Epithelial cell of prostate (primary cell): ENCODE data around the gene PLA2G12A.
A peak's percentile ranks its signal among the peaks of the same experiment; 100 is the strongest.

Experiments
- DNase-seq: peaks from one replicate; pipeline ENCODE4 v3.0.0-alpha.2; 2011; ENCODE audit warnings: low read depth, low spot score
- H3K27ac ChIP-seq: fragments of 450-650 bp; 2 replicates; pipeline ENCODE4 v1.5.1; 2017; ENCODE audit warnings: mild to moderate bottlenecking

PLA2G12A gene

DNA sequence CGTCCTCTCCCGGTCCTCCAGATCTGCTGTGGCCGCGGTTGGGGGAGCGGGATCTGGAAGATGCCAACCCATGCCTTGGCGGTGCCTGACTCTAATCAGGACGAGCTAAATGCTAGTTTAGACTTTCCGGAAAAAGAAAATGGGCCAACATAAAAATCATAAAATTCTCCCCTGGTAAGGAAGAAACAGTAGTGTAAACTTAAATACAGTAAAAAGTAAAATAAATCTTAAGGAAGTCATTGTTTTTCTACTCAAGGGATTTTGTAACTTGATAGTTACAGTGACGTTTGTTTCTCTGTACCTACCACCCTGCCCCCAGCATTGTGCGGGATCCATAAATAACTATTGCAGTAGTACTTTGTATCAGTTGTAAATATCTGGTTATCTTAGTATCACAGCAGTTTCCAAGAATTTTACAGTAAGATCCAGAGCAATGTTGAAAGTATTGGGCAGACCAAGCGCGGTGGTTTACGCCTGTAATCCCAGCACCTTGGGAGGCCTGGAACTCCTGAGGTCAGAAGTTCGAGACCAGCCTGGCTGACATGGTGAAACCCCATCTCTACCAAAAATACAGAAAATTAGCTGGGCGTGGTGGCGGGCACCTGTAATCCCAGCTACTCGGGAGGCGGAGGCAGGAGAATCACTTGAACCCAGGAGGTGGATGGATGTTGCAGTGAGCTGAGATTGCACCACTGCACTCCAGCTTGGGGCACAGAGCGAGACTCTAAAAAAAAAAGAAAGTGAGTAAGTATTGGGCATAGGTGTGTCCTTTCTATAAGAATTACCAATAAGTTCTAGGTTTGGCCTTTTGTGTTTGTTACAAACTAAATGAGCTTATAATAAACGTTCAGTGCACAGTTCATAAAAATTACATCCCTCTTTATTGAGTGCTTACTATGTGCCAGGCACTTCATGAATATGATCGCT lies 1.0 kb upstream of the PLA2G12A start:
- H3K27ac ChIP-seq, result peak overlapping the region; percentile 77
- no peak for DNase-seq

- H3K27ac ChIP-seq, result peak overlapping the region; percentile 77
- DNase-seq, result no peak
These were observed 653 bp downstream of the PLA2G12A start for GRCh38 chr4:109729117-109729717.

- DNase-seq, result no peak
- peak overlapping the region; percentile 77 for H3K27ac ChIP-seq
These were observed 1.5 kb downstream of the PLA2G12A start for GRCh38 chr4:109728385-109728784.

DNA sequence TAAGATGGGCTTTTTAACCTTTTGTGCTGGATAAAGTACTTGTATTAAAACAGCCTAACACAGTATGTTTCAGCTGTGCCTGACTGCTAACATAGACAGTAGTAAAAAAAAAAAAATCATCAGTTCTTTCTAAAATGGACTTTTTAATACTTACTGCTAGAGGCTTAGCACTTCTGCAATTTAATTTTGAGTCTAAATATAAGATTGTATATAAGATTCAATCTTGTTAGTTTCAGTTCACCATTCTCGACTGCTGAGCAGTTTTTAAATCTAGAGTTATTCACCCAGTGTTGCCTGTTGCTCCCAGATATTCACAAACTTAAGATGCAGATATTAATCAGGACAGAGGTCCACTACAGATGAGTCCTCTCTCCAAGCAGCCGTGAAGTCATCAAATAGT lies 6.8 kb downstream of the PLA2G12A start:
- no peak overlapping the region for H3K27ac ChIP-seq
- no peak for DNase-seq

DNA sequence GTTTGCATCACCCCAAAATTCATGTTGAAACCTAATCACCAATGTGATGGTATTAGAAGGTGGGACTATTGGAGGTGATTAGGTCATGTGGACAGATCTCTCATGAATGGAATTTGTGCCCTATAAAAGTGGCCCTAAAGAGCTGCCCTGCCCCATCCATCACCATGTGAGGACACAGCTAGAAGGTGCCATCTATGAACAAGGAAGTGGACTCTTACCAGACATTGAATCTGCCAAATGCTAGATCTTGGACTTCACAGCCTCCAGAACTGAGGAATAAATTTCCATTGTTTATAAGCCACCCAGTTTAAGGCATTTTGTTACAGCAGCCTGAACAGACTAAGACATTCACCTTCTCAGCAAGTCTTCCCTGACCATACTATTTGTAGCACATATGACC lies 7.5 kb downstream of the PLA2G12A start:
- H3K27ac ChIP-seq, result no peak overlapping the region
- no peak for DNase-seq

DNA sequence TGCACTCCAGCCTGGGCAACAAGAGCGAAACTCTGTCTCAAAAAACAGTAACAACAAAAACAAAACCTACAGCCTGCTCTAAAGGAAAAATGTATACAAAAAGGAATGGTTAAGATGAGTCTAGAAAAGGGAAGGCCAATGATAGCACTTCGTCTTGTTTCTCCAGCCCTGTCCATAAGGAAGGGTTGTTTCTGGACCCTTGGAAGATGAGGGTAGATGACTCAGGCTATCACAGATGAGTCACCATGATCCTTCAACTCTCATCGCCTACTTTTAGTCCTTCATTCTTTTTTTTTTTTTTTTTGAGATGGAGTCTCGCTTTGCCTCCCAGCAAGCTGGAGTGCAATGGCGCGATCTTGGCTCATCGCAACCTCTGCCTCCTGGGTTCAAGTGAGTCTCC lies 8.8 kb downstream of the PLA2G12A start:
- no peak for DNase-seq
- no peak overlapping the region for H3K27ac ChIP-seq

- no peak overlapping the region for H3K27ac ChIP-seq
- DNase-seq, result no peak
These were observed 10.3 kb downstream of the PLA2G12A start for GRCh38 chr4:109719604-109720003.

GRCh38 chr4:109718759-109719158 lies 11.1 kb downstream of the PLA2G12A start:
- DNase-seq, result no peak
- no peak overlapping the region for H3K27ac ChIP-seq

GRCh38 chr4:109713500-109713899 lies 16.4 kb downstream of the PLA2G12A start:
- H3K27ac ChIP-seq, result no peak overlapping the region
- DNase-seq, result no peak

DNA sequence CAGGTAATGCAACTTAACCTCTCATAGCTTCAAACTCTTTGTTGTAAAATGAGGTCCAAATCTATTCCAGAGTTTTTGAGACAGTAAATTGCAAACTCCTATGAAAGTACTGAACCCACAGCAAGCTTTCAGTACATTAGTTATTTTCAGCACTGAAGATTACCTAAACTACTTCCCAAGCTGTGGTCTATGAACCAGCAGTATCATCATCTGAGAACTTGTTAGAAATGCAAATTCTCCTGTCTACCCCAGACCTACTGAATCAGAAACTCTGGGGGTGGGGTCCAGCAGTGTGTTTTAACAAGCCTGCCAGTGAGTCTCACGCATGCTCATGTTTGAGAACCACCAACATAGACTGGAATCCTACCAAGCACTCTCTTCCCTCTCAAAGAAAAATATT lies 20.9 kb downstream of the PLA2G12A start:
- no peak for DNase-seq
- H3K27ac ChIP-seq, result no peak overlapping the region

GRCh38 chr4:109708435-109708834 lies 21.4 kb downstream of the PLA2G12A start:
- no peak overlapping the region for H3K27ac ChIP-seq
- DNase-seq, result no peak

DNA sequence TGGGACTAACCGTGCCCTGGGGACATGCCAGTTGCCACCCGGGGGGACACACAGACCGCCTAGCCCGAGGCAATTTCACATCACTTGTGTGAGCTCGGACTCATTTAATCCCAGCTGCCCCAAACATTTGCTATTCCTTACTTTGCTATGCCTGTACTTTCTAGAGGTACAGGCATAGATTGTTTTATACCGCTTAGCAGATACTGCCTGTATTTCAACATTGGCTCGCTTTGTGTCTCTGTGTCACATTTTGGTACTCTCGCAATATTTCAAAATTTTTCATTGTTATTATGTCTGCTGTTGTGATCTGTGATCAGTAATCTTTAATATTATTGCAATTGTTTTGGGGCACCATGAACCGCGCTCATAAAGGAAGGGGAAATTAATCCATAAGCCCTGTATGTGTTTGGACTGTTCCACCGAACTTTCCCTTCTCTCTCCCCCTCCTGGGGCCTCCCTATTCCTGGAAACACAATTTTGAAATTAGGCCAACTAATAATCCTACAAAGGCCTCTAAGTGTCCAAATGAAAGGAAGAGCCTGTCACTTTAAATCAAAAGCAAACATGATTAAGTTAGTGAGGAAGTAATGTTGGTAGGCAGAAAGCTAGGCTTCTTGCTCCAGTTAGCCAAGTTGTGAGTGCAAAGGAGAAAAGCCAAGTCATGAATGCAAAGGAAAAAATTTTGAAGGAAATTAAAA lies 26.1 kb downstream of the PLA2G12A start:
- no peak for DNase-seq
- peak overlapping the region; percentile 64 for H3K27ac ChIP-seq

DNA sequence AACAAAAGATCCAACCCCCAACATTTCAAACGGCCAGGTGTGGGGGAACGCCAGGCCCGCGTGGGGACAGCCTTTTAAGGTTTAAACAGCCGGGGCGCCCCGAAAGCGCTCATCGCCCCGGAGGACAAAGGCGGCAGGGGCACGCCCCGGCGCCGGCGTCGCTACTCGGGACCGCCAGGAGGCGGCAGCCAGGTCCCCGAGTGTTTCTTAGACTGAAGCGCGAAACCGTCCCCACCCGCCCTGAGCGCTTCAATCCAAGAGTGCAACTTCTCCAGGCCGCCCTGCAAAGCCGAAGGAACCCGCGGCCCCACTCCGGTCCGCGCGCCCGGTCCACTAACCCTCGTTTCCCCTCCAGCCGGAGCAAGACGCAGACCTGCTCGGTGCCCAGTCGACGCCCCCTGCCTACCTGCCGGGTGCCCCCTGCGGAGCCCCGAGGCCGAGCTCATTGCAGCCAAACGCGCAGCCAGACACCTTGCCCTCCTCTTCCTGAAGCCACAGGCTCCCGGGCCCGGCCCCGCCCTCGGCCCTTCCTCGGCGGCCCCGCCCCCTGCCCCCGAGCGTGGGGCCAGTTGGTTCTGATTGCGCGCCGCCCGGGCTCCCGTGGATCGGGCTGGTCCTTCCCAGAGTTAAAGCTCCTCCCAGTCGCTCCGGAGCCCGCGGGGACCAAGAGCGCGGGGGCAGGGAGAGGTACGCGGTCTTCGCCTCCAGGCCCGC lies 26.8 kb downstream of the PLA2G12A start, which contains the start of gene CASP6:
CASP6 (minus strand) TSS at position 496 of the 714 bp plus-strand sequence; CDS start at position 446, 50 bp downstream.
- no peak for DNase-seq
- peak within 1 kb of the TSS; percentile 64 for H3K27ac ChIP-seq

DNA sequence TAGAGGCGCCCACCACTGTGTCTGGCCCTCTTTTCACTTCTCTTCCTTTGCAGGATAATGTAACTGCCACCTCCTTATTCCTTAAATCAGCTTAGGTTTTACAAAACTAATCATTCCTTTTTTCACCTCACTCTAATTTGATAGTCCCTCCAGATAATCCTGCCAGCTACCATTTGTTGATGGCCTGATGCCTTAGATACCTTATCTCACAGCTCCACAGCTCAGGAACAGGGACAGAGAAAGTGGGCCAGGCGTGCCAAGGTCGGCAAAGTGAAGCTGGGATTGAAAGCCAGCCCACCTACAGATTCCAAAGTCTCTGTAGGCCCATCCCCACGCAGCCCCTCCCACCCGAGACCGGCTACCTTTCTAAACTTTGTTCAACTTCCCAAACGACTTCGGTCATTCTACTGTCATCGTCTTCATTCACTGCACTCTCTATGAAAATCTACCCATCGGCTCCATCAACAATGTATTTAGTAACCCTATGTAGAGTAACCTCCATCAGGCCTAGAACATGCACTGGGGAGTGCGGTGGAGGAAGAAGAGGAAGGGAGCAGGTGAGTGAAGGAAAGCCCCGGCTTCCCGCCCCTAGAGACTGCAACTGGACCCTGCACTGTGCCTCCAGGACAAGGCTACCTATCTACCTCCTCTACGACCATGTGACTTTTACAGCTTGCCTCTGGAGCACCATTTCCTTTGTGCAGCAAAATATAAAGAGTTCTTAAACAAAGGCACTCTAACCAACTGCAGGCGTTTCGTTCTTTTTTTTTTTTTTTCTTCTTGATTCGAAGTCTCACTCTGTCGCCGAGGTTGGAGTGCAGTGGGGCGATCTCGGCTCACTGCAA lies 28.1 kb downstream of the PLA2G12A start:
- peak overlapping the region; percentile 64 for H3K27ac ChIP-seq
- DNase-seq, result no peak

GRCh38 chr4:109699553-109700225 lies 30.2 kb downstream of the PLA2G12A start:
- DNase-seq, result no peak

DNA sequence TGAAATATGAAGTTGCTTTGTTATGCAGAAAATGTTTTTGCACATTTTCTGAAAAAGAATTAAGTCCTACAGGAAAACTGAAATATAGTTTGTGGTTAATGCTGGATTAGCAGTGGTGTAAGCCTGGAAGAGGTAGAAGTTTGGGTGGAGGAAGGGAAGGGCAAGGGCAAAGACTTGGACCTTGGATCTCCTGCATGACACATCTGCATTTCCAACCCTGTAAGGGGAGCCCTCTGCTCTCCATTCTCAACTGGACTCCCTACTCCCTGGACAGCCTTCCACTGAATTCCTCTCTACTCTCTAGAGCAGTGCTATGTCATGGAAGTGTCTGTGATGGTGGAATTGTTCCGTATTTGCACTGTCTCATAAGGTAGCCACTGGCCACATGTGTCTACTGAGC lies 31.2 kb downstream of the PLA2G12A start:
- H3K27ac ChIP-seq, result no peak overlapping the region
- no peak for DNase-seq

More at GRCh38 chr4:109699553-109700225, 30.2 kb downstream of the PLA2G12A start:
- no peak overlapping the region for H3K27ac ChIP-seq

DNA sequence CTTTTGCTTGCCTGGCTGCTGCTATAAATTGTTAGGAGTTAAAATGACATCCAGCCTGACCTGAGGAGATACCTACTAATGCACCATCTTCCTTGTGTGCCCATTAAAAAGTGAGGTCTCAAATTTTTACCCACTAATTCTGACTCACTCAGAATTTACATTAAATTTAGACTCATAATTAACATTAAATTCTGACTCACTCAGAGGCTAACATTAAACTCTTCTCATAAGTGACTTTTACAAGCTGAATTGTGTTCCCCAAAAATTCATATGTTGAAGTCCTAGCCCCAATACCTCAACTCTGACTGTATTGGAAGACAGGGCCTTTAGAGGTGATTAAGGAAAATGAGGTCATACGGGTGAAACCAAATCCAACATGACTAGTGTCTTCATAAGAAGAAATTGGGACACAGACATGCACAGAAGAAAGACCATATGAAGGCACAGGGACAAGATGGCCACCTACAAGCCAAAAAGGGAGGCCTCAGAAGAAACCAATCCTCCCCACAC lies 38.4 kb downstream of the PLA2G12A start:
- H3K27ac ChIP-seq, result no peak overlapping the region

DNA sequence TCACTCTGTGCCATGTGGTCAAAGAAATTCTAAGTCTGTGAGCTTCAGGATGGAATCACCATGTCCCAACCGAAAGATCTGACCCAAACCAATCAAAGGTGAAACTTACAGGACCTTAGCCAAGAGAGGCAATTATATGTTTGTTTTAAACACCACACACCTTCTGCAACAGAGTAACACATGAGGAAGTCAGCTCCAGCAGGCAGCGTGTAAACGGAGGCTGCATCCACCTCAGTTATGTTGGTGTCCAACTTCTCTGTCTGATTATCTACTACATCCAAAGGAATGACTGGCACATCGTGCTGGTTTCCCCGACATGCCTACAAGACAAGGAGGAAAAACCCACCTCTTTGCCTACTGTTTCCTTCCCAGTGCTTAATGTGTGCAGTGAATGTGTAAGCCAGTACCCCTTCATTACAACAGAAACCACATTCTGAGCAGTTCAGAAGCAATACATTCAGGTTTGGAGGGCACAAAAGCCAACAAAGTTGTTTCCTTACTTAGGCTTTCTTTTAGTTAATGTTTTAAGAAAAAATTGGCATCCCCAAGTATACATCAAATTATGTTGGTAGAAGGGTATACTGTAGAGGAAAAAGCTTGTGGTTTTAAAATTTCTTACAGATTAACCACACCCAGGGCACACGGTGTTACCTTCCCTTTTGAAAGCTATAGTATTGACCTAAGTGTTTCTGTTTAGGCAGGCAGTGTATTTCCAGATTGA lies 39.0 kb downstream of the PLA2G12A start:
- H3K27ac ChIP-seq, result no peak overlapping the region
- DNase-seq, result no peak

More for the DNA sequence above, 38.4 kb downstream of the PLA2G12A start:
- no peak for DNase-seq
